ENCODE measurements around the gene WNT3. TPM values are rescaled to one million over a fixed set of nuclear protein-coding genes. Genes with fewer than 3 reads are reported as not detected.

Gene WNT3
- total and polyA plus RNA-seq, 2 experiments from 2014 or later, result 6.1 to 7.3 TPM

GRCh38 chr17:46741122-46741730 lies 77.3 kb downstream of the WNT3 start:
- Histone ChIP-seq H3K27me3 (no peaks in the 10 kb centered on the region), H3K27ac (peak overlapping the region; percentile 44), H3K9me2 (replicated peaks; ENCODE audit: insufficient read depth) (no peaks in the 10 kb centered on the region), H3K4me1 (ENCODE audit: insufficient read depth) (peaks cover 14% of the 10 kb centered on the region), H4K20me1 (ENCODE audit: insufficient read depth, poor library complexity, severe bottlenecking) (no peaks in the 10 kb centered on the region), H2AFZ (no peak overlapping the region), H3K9me3 (ENCODE audit: low read depth) (no peaks in the 10 kb centered on the region), H3K36me3 (replicated peaks; ENCODE audit: insufficient read depth, low read depth) (no peaks in the 10 kb centered on the region), H3K79me2 (no peaks in the 10 kb centered on the region), H3K4me2 (no peak overlapping the region), H3K4me3 (no peak overlapping the region)
- 61% methylated on average over 2 of the region's 2 CpGs for WGBS (ENCODE audit: low lambda C conversion rate, missing lambda C conversion rate)
- TF ChIP-seq EZH2 (IDR thresholded peaks at IDR 0.05; ENCODE audit: borderline replicate concordance) (no peak), EZH2phosphoT487 (IDR thresholded peaks at IDR 0.05; ENCODE audit: low read depth, severe bottlenecking, unreplicated experiment) (no peak), CTCF (IDR thresholded peaks at IDR 0.05; ENCODE audit: poor library complexity) (no peak)
- DNase-seq (ENCODE audit: low spot score), result no peak

DNA sequence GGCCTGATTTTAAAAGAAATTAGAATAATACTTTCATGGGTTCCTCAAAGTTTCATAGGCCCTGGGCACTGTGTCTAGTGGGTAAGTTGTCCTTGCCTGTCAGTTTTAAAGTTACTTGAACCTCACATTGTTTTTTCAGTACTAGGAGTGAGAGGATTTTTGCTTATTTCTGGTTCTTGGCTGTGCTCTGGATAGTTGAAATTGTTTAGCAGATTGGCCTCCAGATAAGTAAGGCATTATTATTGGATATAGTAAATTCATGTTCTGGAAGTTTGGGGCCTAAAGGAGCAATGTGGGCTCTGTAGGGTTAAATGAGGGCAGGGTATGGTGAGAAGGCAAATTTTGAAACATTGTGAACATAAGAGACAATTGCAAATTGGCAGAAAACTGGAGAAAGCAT lies 78.5 kb downstream of the WNT3 start:
- Histone ChIP-seq H3K4me1 (ENCODE audit: insufficient read depth) (peaks cover 14% of the 10 kb centered on the region), H3K36me3 (replicated peaks; ENCODE audit: insufficient read depth, low read depth) (no peaks in the 10 kb centered on the region), H3K79me2 (no peaks in the 10 kb centered on the region), H2AFZ (no peak overlapping the region), H3K9me2 (replicated peaks; ENCODE audit: insufficient read depth) (no peaks in the 10 kb centered on the region), H3K4me2 (no peak overlapping the region), H3K27me3 (no peaks in the 10 kb centered on the region), H3K4me3 (no peak overlapping the region), H3K27ac (no peak overlapping the region), H4K20me1 (ENCODE audit: insufficient read depth, poor library complexity, severe bottlenecking) (no peaks in the 10 kb centered on the region), H3K9me3 (ENCODE audit: low read depth) (no peaks in the 10 kb centered on the region)
- DNase-seq (ENCODE audit: low spot score), result no peak
- no peak for TF ChIP-seq CTCF (IDR thresholded peaks at IDR 0.05; ENCODE audit: poor library complexity)
- TF ChIP-seq EZH2 (IDR thresholded peaks at IDR 0.05; ENCODE audit: borderline replicate concordance), result no peak
- no peak for TF ChIP-seq EZH2phosphoT487 (IDR thresholded peaks at IDR 0.05; ENCODE audit: low read depth, severe bottlenecking, unreplicated experiment)

DNA sequence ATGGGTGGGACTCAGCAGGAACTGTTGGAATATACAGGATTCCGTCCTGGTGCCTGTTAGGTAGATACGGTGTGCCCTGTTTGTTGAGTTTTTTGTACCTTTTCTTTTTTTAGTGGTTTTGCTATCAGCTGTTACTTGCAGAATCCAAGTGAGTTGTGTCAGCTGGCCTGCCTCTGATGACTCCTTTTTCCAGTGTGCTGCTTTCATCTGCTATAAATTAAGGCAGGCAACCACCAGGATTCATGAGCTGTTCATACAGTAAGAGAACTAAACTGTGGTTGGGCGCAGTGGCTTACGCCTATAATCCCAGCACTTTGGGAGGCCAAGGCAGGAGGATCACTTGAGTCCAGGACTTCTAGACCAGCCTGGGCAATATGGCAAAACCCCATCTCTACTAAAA lies 79.9 kb downstream of the WNT3 start:
- H4K20me1 ChIP-seq (ENCODE audit: insufficient read depth, poor library complexity, severe bottlenecking), result no peaks in the 10 kb centered on the region
- no peak overlapping the region for H3K4me2 ChIP-seq
- no peak overlapping the region for H3K4me3 ChIP-seq
- TF ChIP-seq EZH2 (IDR thresholded peaks at IDR 0.05; ENCODE audit: borderline replicate concordance) (no peak), EZH2phosphoT487 (IDR thresholded peaks at IDR 0.05; ENCODE audit: low read depth, severe bottlenecking, unreplicated experiment) (no peak), CTCF (IDR thresholded peaks at IDR 0.05; ENCODE audit: poor library complexity) (no peak)
- H3K27ac ChIP-seq, result no peak overlapping the region
- H2AFZ ChIP-seq, result no peak overlapping the region
- H3K36me3 ChIP-seq (replicated peaks; ENCODE audit: insufficient read depth, low read depth), result no peaks in the 10 kb centered on the region
- no peak for DNase-seq (ENCODE audit: low spot score)
- peaks cover 14% of the 10 kb centered on the region for H3K4me1 ChIP-seq (ENCODE audit: insufficient read depth)
- 97% methylated on average over 4 of the region's 4 CpGs for WGBS (ENCODE audit: low lambda C conversion rate, missing lambda C conversion rate)
- no peaks in the 10 kb centered on the region for H3K9me3 ChIP-seq (ENCODE audit: low read depth)
- H3K27me3 ChIP-seq, result no peaks in the 10 kb centered on the region
- H3K79me2 ChIP-seq, result no peaks in the 10 kb centered on the region
- H3K9me2 ChIP-seq (replicated peaks; ENCODE audit: insufficient read depth), result no peaks in the 10 kb centered on the region

Measured in hepatocyte (in vitro differentiated cells).